Measurements from ENCODE around the gene MIF4GD.

MIF4GD gene

GRCh38 chr17:75239214-75239613 is 31.8 kb downstream of the MIF4GD start:
- Mint-ChIP-seq H3K36me3 (ENCODE audit: low read depth) (peaks cover 99% of the 10 kb centered on the region), H3K4me3 (no peak overlapping the region), H3K4me1 (ENCODE audit: low read depth) (peaks cover 48% of the 10 kb centered on the region), H3K9me3 (no peaks in the 10 kb centered on the region), H3K27ac (peak overlapping the region; percentile 86), H3K27me3 (no peaks in the 10 kb centered on the region)
- no peak for DNase-seq

- H3K27me3 Mint-ChIP-seq, result no peaks in the 10 kb centered on the region
- no peaks in the 10 kb centered on the region for H3K9me3 Mint-ChIP-seq
- DNase-seq, result peak; percentile 78
- H3K4me1 Mint-ChIP-seq (ENCODE audit: low read depth), result peaks cover 43% of the 10 kb centered on the region
- peaks cover 99% of the 10 kb centered on the region for H3K36me3 Mint-ChIP-seq (ENCODE audit: low read depth)
- peak overlapping the region; percentile 86 for H3K27ac Mint-ChIP-seq
- H3K4me3 Mint-ChIP-seq, result no peak overlapping the region
These were observed 32.3 kb downstream of the MIF4GD start for GRCh38 chr17:75238684-75239191.

- no peaks in the 10 kb centered on the region for H3K9me3 Mint-ChIP-seq
- H3K4me3 Mint-ChIP-seq, result no peak overlapping the region
- peaks cover 97% of the 10 kb centered on the region for H3K36me3 Mint-ChIP-seq (ENCODE audit: low read depth)
- H3K27ac Mint-ChIP-seq, result peak overlapping the region; percentile 64
- H3K27me3 Mint-ChIP-seq, result no peaks in the 10 kb centered on the region
- no peak for DNase-seq
- peaks cover 37% of the 10 kb centered on the region for H3K4me1 Mint-ChIP-seq (ENCODE audit: low read depth)
These were observed 32.9 kb downstream of the MIF4GD start for GRCh38 chr17:75238020-75238580.

- no peak for DNase-seq
- H3K27me3 Mint-ChIP-seq, result no peaks in the 10 kb centered on the region
- peaks cover 30% of the 10 kb centered on the region for H3K4me1 Mint-ChIP-seq (ENCODE audit: low read depth)
- peak overlapping the region; percentile 77 for H3K27ac Mint-ChIP-seq
- peaks cover 97% of the 10 kb centered on the region for H3K36me3 Mint-ChIP-seq (ENCODE audit: low read depth)
- H3K4me3 Mint-ChIP-seq, result no peak overlapping the region
- H3K9me3 Mint-ChIP-seq, result no peaks in the 10 kb centered on the region
These were observed 33.7 kb downstream of the MIF4GD start for GRCh38 chr17:75237100-75238014.

- peaks cover 98% of the 10 kb centered on the region for H3K36me3 Mint-ChIP-seq (ENCODE audit: low read depth)
- no peaks in the 10 kb centered on the region for H3K4me1 Mint-ChIP-seq (ENCODE audit: low read depth)
- H3K27me3 Mint-ChIP-seq, result no peaks in the 10 kb centered on the region
- no peak overlapping the region for H3K27ac Mint-ChIP-seq
- DNase-seq, result no peak
- no peaks in the 10 kb centered on the region for H3K9me3 Mint-ChIP-seq
- H3K4me3 Mint-ChIP-seq, result no peak overlapping the region
These were observed 38.2 kb downstream of the MIF4GD start for GRCh38 chr17:75232786-75233185.

GRCh38 chr17:75231741-75232464 is 39.1 kb downstream of the MIF4GD start:
- Mint-ChIP-seq H3K4me1 (ENCODE audit: low read depth) (no peaks in the 10 kb centered on the region), H3K27ac (peak overlapping the region; percentile 44), H3K4me3 (no peak overlapping the region), H3K36me3 (ENCODE audit: low read depth) (peaks cover 97% of the 10 kb centered on the region), H3K27me3 (no peaks in the 10 kb centered on the region), H3K9me3 (no peaks in the 10 kb centered on the region)
- no peak for DNase-seq

GRCh38 chr17:75231071-75231470 is 40.0 kb downstream of the MIF4GD start:
- Mint-ChIP-seq H3K27me3 (no peaks in the 10 kb centered on the region), H3K9me3 (no peaks in the 10 kb centered on the region), H3K27ac (peak overlapping the region; percentile 44), H3K4me1 (ENCODE audit: low read depth) (no peaks in the 10 kb centered on the region), H3K4me3 (no peak overlapping the region), H3K36me3 (ENCODE audit: low read depth) (peaks cover 97% of the 10 kb centered on the region)
- DNase-seq, result no peak

GRCh38 chr17:75228847-75229246 is 42.2 kb downstream of the MIF4GD start:
- Mint-ChIP-seq H3K27me3 (no peaks in the 10 kb centered on the region), H3K27ac (peak overlapping the region; percentile 26), H3K4me1 (ENCODE audit: low read depth) (peaks cover 12% of the 10 kb centered on the region), H3K4me3 (no peak overlapping the region), H3K36me3 (ENCODE audit: low read depth) (peaks cover 96% of the 10 kb centered on the region), H3K9me3 (no peaks in the 10 kb centered on the region)
- DNase-seq, result no peak

- Mint-ChIP-seq H3K27ac (peak overlapping the region; percentile 26), H3K4me1 (ENCODE audit: low read depth) (peaks cover 12% of the 10 kb centered on the region), H3K4me3 (no peak overlapping the region), H3K9me3 (no peaks in the 10 kb centered on the region), H3K27me3 (no peaks in the 10 kb centered on the region), H3K36me3 (ENCODE audit: low read depth) (peaks cover 95% of the 10 kb centered on the region)
- DNase-seq, result no peak
These were observed 42.7 kb downstream of the MIF4GD start for GRCh38 chr17:75228305-75228704.

GRCh38 chr17:75227729-75228128 is 43.3 kb downstream of the MIF4GD start:
- no peak for DNase-seq
- H3K4me1 Mint-ChIP-seq (ENCODE audit: low read depth), result peaks cover 12% of the 10 kb centered on the region
- peaks cover 93% of the 10 kb centered on the region for H3K36me3 Mint-ChIP-seq (ENCODE audit: low read depth)
- H3K9me3 Mint-ChIP-seq, result no peaks in the 10 kb centered on the region
- no peak overlapping the region for H3K4me3 Mint-ChIP-seq
- no peaks in the 10 kb centered on the region for H3K27me3 Mint-ChIP-seq
- no peak overlapping the region for H3K27ac Mint-ChIP-seq

- DNase-seq, result no peak
- H3K4me3 Mint-ChIP-seq, result no peak overlapping the region
- H3K36me3 Mint-ChIP-seq (ENCODE audit: low read depth), result peaks cover 86% of the 10 kb centered on the region
- H3K27ac Mint-ChIP-seq, result peak overlapping the region; percentile 79
- H3K27me3 Mint-ChIP-seq, result no peaks in the 10 kb centered on the region
- H3K9me3 Mint-ChIP-seq, result no peaks in the 10 kb centered on the region
- peaks cover 12% of the 10 kb centered on the region for H3K4me1 Mint-ChIP-seq (ENCODE audit: low read depth)
These were observed 46.0 kb downstream of the MIF4GD start for GRCh38 chr17:75225016-75225415.

- no peaks in the 10 kb centered on the region for H3K27me3 Mint-ChIP-seq
- peaks cover 4% of the 10 kb centered on the region for H3K4me1 Mint-ChIP-seq (ENCODE audit: low read depth)
- no peak overlapping the region for H3K4me3 Mint-ChIP-seq
- H3K9me3 Mint-ChIP-seq, result no peaks in the 10 kb centered on the region
- DNase-seq, result no peak
- H3K36me3 Mint-ChIP-seq (ENCODE audit: low read depth), result peaks cover 84% of the 10 kb centered on the region
- H3K27ac Mint-ChIP-seq, result peak overlapping the region; percentile 14
These were observed 51.2 kb downstream of the MIF4GD start for GRCh38 chr17:75219815-75220214.

- Mint-ChIP-seq H3K4me3 (no peak overlapping the region), H3K36me3 (ENCODE audit: low read depth) (peaks cover 89% of the 10 kb centered on the region), H3K4me1 (ENCODE audit: low read depth) (no peaks in the 10 kb centered on the region), H3K9me3 (no peaks in the 10 kb centered on the region), H3K27me3 (no peaks in the 10 kb centered on the region), H3K27ac (no peak overlapping the region)
- no peak for DNase-seq
These were observed 52.9 kb downstream of the MIF4GD start for GRCh38 chr17:75218131-75218530.

Data from activated T-cell treated with anti-CD3 and anti-CD28 coated beads, Interleukin-2, amount 50 U/mL, for 24 hours (primary cell).